Activated T-cell treated with anti-CD3 and anti-CD28 coated beads for 24 hours (primary cell): ENCODE measurements around the gene SMPD4.
"Not testable (repeated sequence)": the region's sequence is repeated elsewhere in the genome, so short reads cannot be mapped to it uniquely, and the experiment has no call there.

Source experiments
- DNase-seq: peaks from one replicate; pipeline ENCODE4 v3.0.0-alpha.2; 2020; ENCODE audit warnings: low read depth

Gene SMPD4

DNA sequence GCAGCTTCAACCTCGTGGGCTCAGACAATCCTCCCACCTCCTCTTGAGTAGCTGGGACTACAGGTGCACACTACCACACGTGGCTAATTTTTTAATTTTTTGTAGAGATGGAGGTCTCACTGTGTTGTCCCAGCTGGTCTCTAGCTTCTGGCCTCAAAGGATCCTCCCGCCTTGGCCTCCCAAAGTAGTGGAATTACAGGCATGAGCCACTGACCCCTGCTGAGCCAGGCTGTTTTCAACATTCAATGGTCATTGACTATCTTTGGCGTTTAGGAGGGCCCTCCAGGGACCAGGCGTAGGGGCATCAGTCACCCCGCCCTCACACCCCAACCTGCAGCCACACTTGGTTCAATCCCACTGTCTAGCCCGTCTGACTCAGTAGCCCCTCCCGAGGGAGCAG, 5.9 kb upstream of the SMPD4 start:
- DNase-seq, result no peak

DNA sequence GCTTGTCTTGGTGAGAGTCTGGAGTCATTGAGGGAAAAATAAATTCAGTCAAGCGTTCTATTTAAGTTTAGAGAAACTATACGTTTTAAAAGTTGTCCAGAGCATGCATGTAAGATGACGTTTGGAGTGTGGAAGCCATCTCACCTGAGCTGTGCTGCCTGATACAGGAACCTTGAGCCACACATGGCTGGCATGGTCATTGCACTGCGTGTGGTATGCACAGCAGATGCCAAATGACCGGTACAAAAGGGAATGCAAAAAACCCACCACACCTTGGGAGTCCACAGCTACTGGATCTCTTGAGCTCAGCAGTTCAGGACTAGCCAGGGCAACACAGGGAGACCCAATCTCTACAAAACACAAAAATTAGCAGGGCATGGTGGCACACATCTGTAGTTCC, 5.0 kb upstream of the SMPD4 start:
- DNase-seq, result no peak

DNA sequence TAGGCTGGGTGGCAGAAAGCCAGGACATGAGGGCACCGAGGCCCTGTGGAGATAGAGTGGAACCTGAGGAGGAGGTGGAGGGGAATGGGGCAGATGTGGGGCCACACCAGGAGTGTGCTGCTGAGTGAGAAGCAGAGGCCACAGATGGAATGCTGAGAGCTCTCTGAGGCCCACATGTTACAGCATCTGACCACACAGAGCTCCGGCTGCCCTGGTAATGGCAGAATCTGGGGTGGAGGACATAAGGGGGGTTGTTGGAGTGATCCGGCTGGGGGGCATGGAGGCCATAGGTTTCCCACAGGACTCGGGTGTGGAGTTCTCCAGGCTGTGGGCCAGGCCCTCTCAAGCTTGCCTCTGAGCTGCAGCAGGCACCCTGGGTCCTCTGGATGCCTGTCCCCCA, 4.5 kb upstream of the SMPD4 start:
- DNase-seq, result no peak

DNA sequence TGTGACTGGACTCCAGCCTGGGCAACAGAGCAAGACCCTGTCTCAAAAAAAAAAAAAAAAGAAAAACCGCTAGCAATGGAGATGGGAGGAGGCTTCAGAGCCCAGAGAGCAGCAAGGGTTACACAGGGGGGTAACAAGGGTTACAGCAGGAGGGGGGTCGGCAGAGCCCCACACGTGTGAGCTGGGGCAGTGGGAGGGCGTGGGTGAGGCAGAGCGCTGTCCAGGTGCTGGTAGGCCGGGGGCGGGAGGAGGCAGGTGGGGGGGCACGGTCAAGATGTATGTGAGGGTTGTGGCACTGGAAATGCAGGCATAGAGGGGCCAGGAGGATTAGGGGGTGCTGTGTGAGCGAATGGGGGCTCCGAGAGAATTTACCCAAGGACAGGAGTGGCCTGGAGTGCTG, 4.0 kb upstream of the SMPD4 start:
- no peak for DNase-seq

DNA sequence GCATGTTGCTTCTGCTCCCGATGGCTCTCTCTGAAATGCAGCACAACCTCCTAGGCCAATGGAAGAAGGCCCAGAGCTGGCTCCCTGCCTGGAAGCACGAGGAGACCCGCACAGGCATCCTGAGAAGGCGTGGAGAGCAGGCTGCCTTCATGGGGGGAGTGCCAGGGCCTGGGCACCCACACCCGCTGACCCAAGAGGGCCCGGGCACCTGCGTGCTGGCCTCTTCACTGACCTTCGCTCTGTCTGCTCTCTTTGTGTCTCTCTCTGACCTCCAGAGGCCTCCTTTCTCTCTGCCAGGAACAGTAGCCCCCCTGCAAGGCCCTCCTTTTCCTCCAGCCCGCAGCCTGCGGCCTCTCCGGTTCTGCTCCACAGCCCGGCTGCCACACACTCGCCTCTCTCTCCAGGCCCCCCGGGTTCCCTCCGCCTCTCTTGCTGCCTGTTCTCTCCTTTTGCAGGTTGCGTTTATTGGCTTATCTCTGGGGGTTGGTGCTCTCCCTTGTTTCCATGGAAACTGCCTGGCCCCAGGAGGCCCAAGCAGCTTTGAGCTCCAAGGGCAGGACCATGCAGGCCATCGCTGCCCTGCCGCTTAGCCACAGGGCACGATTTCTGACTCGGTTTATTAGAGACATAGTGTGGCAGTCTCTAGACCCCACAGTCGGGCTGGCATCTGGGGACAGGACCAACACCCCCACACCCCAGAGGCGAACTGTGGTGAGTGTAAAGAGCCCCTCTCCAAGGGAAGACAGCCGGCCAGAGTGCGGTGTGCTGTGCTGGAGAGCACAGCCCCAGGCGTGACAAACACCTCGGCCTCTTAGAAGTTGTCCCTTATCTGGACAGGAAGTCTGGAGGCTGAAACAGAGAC, 2.3 kb upstream of the SMPD4 start:
- no peak for DNase-seq

DNA sequence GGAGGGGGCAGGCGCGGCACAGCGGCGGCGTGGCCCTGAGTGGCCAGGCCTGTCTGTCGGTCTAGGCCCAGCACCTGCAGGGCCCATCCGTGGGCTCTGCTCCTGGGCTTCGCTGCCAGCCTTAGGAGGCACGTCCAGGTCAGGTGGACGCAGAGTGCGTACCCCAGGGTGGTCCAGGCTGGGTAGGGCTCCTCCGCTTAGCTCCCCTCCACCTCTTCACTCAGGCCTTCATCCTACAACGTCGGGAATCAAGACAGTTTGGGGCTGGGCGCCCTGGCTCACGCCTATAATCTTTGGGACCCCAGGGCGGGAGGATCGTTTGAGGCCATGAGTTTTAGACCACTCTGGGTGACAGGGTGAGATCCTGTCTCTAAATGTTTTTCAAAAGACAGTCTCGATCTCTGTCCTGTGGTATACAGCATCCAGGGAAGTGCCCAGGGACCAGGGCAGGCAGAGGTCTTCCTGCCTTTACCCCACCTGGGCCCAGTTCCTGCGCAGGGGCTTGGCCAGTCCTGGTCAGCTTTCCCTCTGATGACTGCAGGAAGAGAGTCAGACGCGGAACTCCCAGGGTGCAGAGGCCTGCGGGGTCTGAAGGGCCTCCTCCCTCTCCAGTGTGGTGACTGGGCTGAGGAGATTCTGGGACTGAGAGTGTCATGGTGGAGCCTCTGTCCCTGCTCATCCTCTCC, 1.6 kb upstream of the SMPD4 start:
- DNase-seq, result not testable (repeated sequence)

DNA sequence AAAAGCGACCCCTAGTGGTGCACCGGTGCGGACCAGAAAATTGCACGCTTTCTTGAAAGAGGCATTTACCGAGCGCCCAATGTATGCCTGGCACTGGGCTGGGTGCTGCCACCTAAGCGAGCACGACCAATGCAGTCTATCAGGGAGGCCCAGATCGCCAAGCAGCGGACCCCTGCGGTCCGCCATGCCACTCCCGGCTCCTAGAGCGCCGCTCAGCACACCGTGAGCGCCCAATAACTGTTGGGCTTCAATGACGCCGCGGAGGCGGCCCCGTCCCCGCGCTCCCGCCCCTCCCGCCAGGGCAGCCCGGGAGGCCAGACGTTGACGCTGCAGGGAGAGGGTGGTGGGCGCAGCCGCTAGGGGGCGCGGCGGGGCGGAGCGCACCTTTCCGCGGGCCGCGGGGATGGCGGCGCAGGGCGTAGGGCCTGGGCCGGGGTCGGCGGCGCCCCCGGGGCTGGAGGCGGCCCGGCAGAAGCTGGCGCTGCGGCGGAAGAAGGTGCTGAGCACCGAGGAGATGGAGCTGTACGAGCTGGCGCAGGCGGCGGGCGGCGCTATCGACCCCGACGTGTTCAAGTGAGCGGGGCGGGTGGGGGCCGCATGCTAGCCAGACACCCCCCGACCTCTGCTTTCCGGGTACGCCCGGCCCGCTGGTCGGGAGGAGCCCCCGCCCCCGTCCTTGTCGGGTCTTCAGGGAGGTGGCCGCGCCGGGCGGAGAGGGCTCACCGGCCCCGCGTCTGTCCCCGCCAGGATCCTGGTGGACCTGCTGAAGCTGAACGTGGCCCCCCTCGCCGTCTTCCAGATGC, 679 bp upstream of the SMPD4 start, which contains the start of gene MZT2B:
Gene MZT2B, plus strand, starts transcription at position 383 of the 803 bp plus-strand sequence. Its CDS starts 21 bp downstream, at position 404.
- peak; percentile 87 for DNase-seq

DNA sequence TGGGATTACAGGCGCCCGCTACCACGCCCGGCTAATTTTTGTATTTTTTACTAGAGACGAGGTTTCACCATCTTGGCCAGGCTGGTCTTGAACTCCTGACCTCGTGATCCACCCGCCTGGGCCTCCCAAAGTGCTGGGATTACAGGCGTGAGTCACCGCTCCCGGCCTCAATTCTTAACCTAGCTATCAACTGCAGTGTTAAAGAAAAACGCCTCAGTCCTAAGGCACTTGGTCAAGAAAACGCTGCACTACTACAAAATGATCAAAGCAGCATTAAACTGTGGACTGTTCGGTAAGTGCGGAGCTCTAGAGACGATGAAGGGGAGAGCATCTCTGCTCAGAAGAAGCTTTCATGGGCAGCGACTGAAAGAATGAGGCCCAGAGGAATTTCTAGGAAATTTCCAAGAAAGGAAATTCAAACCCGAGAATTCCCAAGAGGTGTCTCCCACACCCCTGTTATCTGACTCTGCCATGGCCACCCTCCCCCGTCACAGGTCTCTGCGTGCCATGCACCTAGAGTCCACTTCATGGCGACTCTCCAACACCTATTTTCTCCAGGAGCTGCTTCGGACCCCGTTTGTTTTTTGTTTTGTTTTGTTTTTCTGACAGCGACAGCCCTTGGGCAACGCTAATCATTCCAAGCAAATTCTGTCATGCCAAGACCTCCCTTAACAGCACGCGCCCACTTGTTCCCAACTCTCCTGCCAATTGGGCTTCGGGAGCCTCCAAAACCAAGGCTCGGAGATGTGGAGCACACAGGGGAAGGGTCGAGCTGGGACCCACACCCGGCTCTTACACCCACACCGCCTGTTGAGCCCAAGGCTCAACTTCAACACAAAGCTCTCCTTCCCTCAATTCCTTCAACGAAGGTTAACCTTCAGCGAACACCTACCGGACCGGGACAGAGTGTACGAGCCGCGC, 738 bp downstream of the SMPD4 start:
- DNase-seq, result not testable (repeated sequence)

DNA sequence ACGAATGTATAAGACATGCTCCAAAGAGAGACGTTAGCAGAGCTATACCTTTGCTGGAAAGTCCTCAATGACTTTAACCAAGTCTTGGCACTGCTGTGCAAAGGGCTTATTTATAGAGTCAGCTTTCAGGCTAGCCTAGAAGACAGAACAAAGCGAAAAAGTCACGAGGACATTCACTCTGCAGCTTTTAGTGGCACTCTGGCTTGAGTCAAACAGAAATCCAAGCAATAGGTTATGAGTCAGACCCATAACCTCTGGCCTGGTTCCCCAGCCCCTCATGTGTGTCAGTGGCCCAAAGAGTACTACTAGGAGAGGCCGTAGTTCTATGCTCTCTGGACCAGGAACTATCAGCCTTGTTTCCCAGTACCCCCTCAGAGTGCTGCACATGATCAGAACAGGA, 6.5 kb downstream of the SMPD4 start:
- not testable (repeated sequence) for DNase-seq

DNA sequence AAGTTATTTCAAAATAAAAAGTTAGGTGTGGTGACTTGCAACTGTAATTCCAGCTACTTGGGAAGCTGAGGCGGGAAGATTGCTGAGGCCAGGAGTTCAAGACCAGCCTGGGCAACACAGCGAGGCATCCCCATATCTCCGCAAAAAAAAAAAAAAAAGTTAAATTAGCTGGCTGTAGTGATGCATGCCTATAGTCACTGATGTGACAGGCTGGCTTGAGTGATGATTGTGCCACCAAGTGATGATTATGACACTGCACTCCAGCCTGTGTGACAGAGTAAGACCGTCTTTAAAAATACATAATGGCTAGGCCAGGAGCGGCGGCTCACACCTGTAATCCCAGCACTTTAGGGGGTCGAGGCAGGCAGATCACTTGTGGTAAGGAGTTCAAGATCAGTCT, 11.5 kb downstream of the SMPD4 start:
- DNase-seq, result no peak

DNA sequence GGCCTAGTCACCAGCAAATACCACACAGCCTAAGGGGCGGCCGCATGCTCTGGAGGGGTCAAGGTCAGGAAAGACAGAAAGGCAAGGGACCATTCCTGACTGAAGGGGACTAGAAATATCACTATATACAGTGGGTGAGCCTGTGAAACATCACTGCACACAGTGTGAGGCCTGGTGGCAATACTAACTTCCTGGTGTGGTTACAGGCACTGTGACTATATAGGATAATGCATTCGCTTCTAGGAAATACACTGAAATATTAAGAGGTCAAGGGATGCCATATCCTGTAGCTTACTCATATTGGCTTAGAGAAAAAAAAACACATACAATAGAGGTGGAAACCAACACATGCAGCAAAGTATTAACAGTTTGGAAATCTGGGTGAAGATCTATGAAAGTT, 12.2 kb downstream of the SMPD4 start:
- DNase-seq, result not testable (repeated sequence)

DNA sequence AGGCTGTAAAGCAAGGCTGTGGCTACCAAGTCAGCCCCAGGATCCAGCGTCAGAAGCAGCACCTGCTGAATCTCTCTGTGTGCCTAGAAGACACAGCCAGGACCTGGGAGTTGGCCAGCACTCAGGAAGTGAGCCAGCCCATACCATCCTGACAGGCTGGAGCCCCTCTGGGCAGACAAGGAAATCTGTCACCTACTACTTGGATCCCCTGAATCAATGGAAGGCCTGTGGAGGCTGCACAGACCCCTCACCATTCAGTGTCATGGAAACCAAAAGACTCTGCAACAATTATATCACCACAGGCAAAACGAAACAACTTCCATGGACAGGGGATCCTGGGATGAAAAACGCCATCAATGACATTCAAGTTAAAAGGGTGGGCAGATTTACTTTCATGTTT, 14.8 kb downstream of the SMPD4 start:
- DNase-seq, result not testable (repeated sequence)

DNA sequence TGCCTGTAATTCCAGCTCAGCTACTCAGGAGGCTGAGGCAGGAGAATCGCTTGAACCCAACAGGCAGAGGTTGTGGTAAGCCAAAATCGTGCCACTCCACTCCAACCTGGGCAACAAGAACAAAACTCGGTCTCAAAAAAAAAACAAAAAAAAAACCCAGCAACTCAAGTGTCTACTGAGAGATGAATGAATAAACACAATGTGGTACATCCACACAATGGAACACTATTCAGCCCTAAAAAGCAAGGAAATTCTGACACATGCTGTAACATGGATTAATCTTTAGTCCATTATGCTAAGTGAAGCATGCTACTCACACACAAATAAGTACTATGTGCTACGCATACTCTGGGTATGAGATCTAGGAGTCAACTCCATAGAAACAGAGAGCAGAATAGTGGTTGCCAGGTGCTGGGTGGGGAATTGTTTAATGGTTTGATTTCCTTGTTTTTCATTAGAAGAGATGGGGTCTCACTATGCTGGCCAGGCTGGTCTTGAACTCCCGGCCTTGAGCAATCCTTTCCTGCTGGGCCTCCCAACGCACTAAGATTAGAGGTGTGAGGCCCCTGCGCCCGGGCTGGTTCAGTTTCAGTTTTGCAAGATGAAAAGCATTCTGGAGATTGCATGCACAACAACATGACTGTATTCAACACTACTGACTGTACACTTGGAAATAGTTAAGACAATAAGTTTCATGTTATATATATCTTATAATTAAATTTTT, 15.9 kb downstream of the SMPD4 start:
- no peak for DNase-seq

DNA sequence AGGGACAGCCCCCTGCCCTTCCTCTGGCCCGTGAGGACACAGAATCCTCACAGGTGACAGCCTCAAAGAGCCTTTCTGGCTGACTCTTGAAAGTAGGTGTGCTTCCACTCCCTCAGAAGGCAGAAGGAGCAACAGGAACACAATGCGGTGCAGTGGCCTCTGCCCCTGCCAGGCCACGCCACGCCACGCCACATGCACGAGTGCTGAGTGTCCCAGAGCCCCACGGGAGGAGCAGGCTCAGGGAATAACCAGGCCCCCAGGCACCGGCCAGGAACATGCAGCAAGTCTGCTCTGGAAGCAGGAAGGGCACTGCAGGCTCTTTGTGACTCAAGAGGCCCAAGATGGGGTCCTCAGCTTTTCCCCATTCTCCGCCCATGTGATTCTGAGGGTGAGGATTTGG, 18.4 kb downstream of the SMPD4 start:
- DNase-seq, result no peak

DNA sequence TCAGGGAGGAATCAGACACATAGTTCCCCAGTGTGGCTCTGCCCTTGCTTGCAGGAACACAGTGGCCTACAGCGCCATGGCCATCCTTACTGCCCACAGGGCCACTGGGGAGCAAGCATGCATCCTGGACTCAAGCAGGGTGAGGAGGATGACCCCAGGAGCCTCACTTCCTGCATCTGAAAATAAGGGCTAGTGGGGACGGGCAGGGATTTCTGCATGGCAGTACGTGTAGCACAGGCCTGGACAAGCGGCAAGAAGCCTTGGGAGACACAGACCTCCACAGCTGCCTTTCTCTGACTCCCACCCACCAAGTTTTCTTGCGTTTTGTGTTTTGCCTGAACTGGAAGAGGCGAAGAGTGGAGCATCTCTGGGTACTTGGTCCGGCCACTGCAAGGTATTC, 18.9 kb downstream of the SMPD4 start:
- DNase-seq, result not testable (repeated sequence)

DNA sequence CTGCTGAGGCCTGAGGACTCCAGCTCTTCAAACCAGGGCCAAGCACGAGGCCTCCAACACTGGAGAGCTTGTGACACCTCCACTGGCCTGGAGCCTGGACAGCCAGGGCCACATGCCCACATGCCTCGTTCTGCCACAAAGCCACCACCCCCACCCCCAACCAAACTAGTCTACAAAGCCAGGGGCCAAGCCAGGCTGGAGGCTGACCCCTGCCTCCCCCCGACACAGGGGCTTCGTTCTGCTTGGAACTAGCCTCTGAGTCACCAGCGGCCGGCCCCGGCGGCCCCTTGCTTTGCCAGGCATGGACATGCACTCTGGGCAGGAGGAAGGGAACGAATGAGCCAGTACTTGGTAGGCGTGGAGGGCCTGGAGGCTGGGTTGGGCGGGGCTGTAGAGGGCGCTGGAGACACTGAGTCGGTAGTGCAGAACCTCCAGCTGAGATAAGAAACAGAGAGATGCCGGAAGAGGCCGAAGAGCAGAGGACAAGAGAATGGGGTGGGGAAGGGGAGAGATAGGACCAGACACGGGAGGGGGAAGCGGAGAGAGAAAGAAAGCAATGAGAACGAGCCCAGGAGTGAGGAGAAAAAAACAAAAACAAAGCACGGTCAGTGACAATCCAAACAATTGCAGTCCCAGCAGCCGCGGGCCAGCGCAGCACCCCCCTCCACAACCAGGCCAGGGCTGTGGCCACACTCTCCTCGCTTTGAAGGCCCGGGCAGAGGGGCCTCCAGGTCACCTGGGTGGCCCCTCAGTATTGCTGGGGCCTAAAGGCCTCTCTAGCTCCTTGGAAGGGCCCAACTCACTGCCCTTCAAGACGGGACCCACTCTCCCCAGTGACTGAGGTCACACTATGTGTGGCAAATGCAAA, 20.3 kb downstream of the SMPD4 start:
- DNase-seq, result not testable (repeated sequence)

DNA sequence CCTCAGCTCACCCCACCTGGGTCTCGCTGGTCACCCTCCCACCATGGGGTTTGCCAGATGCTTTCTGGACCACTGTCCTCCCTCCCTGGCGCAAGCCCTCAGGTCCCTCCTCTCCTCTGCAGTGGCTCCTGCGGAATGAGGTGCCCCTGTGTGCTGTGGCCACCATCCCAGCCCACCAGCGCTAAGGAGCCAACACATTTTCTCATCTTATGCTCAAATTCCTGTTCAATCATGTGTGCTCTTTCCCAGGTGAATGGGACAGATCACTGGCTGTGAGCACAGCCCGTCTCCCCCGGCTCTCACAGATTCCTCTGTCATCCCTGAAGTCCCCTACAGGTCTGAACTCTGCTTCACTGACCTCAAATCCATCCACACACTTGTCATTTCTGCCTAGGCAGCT, 21.3 kb downstream of the SMPD4 start:
- DNase-seq, result no peak

DNA sequence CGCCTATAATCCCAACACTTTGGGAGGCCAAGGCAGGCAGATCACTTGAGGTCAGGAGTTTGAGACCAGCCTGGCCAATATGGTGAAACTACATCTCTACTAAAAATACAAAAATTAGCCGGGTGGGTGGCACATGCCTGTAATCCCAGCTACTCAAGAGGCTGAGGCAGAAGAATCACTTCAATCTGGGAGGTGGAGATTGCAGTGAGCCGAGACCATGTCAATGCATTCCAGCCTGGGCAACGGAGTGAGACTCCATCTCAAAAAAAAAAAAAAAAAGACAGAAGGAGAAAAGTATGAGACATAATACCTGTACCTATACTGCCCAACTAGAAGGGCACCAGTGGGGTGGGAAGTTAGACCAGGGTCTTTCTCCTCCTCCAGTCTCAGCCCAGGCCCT, 22.0 kb downstream of the SMPD4 start:
- DNase-seq, result not testable (repeated sequence)

DNA sequence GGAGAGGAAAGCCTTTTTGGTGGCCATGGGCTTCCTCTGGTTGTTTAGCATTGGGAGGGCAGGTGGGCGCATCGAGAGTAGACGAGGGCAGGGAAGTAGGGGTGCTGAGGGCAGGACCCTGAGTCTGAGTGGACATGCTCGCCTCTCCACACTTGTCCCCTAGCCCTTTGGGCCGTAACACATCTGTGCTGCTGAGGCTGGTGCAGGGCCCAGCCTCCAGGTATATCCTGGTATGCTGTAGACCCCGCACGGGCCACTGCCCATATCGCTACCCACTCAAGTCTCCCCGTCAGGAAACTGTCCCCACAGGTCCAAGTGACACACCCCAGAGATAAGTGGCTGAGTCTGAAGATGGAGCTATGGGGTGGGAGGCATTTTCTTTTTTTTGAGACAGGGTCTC, 22.8 kb downstream of the SMPD4 start:
- no peak for DNase-seq
